NCI-H146 treated with DMSO at 0.1 percent for 48 hours (cell line): ENCODE results near the gene DIP2C.
"Not testable (repeated sequence)": the region's sequence is repeated elsewhere in the genome, so short reads cannot be mapped to it uniquely, and the experiment has no call there.

Experiments
- DNase-seq: peaks from one replicate; lab custom pipeline; 2025; ENCODE audit not compliant: unreplicated experiment; lab: John Stamatoyannopoulos, UW

DIP2C gene

GRCh38 chr10:598415-599170 lies 90.9 kb downstream of the DIP2C start:
- DNase-seq = no peak

- no peak for DNase-seq
Observed at GRCh38 chr10:597976-598375, 91.5 kb downstream of the DIP2C start.

GRCh38 chr10:596725-597345 lies 92.6 kb downstream of the DIP2C start:
- DNase-seq = no peak

GRCh38 chr10:596131-596530 lies 93.3 kb downstream of the DIP2C start:
- not testable (repeated sequence) for DNase-seq

- no peak for DNase-seq
Observed at GRCh38 chr10:595473-595872, 94.0 kb downstream of the DIP2C start.

- DNase-seq = no peak
Observed at GRCh38 chr10:594584-595270, 94.7 kb downstream of the DIP2C start.

GRCh38 chr10:593901-594457 lies 95.5 kb downstream of the DIP2C start:
- no peak for DNase-seq

- no peak for DNase-seq
Observed at GRCh38 chr10:593421-593820, 96.0 kb downstream of the DIP2C start.

GRCh38 chr10:593016-593415 lies 96.5 kb downstream of the DIP2C start:
- no peak for DNase-seq

GRCh38 chr10:591646-592045 lies 97.8 kb downstream of the DIP2C start:
- no peak for DNase-seq

- DNase-seq = no peak
Observed at GRCh38 chr10:590721-591120, 98.7 kb downstream of the DIP2C start.

GRCh38 chr10:589961-590680 lies 99.3 kb downstream of the DIP2C start:
- no peak for DNase-seq

GRCh38 chr10:588246-589165 lies 101.0 kb downstream of the DIP2C start:
- no peak for DNase-seq

GRCh38 chr10:586716-587115 lies 102.8 kb downstream of the DIP2C start:
- DNase-seq = no peak

- no peak for DNase-seq
Observed at GRCh38 chr10:586151-586550, 103.3 kb downstream of the DIP2C start.

GRCh38 chr10:585502-585901 lies 104.0 kb downstream of the DIP2C start:
- DNase-seq = no peak

GRCh38 chr10:584497-585290 lies 104.8 kb downstream of the DIP2C start:
- not testable (repeated sequence) for DNase-seq

GRCh38 chr10:583433-583832 lies 106.0 kb downstream of the DIP2C start:
- no peak for DNase-seq

GRCh38 chr10:581776-582330 lies 107.6 kb downstream of the DIP2C start:
- DNase-seq = no peak
